ENCODE results near the gene PRKAR1B. TPM values are rescaled to one million over a fixed set of nuclear protein-coding genes. Genes with fewer than 3 reads are reported as not detected.
A peak's percentile ranks its signal among the peaks of the same experiment; 100 is the strongest.

PRKAR1B gene
- total and polyA plus RNA-seq, 7 experiments from 2014 or later, result 16.1 to 51.4 (median 28.7) TPM

GRCh38 chr7:508461-509170, 218.5 kb downstream of the PRKAR1B start:
- intact Hi-C loops (cut with micrococcal nuclease), result no loop called here
- H3K4me3 ChIP-seq (ENCODE audit: low read length), result no peak overlapping the region
- no peak for ATAC-seq
- no peaks in the 10 kb centered on the region for H3K9me3 ChIP-seq (ENCODE audit: control insufficient read depth in 2 of 3, low read length in 3 of 3)
- no peaks in the 10 kb centered on the region for H3K4me1 ChIP-seq (ENCODE audit: control insufficient read depth in 2 of 2, insufficient read depth in 2 of 2, low read length in 2 of 2)
- DNase-seq, result peak in 1 of 9 donors; percentile 3
- Mint-ChIP-seq H3K4me3 (no peak overlapping the region), H3K9me3 (no peaks in the 10 kb centered on the region), H3K27ac (peak overlapping the region in 1 of 9 donors; percentile 46), H3K36me3 (no peaks in the 10 kb centered on the region), H3K4me1 (no peaks in the 10 kb centered on the region), H3K27me3 (peaks cover 0 to 1% (median 0%) of the 10 kb centered on the region in 5 donors)
- POLR2A ChIA-PET, result no interaction called here
- H3K27ac ChIP-seq (ENCODE audit: low read depth, low read length), result no peak overlapping the region
- no peaks in the 10 kb centered on the region for H3K36me3 ChIP-seq (ENCODE audit: control insufficient read depth in 2 of 3, insufficient read depth in 3 of 3, low read length in 3 of 3)
- H3K27me3 ChIP-seq (ENCODE audit: control insufficient read depth in 2 of 2, insufficient read depth in 2 of 2, low read length in 2 of 2), result no peaks in the 10 kb centered on the region
- CTCF ChIA-PET, result no interaction called here

DNA sequence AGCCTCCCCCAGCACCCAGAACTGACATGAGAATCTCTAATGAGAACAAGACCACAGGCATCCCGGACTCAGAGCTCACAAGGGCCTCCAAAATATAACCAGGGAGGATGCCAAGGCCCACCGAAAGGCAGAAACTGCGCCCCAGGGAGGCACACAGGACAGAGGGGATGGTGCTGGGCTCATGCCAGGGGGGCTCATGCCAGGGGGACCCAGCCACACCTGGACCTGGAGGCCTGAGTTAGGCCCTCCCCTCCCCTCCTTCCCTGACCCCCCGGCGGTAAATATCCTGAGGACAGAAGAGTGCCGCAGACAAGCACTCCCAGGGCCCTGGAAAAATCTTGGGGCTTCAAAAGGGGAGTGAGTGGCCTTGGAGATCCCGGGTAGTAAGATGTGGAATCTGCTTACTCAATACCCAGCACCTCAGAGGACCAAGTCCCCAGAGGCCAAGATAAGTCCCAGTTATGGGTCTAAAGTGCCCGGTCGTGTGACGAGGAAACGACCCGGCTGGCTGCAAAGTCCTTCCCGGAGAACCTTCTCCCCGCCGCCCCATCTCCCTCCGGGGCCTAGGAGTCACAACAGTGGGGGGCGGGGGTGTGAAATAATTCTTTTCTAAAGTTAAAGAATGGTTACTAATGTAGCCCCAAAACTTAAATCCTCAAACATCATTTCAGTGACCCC, 219.3 kb downstream of the PRKAR1B start:
- Histone ChIP-seq H3K9me3 (ENCODE audit: control insufficient read depth in 2 of 3, low read length in 3 of 3) (no peaks in the 10 kb centered on the region), H3K27ac (ENCODE audit: low read depth, low read length) (no peak overlapping the region), H3K36me3 (ENCODE audit: control insufficient read depth in 2 of 3, insufficient read depth in 3 of 3, low read length in 3 of 3) (no peaks in the 10 kb centered on the region), H3K4me3 (ENCODE audit: low read length) (no peak overlapping the region), H3K27me3 (ENCODE audit: control insufficient read depth in 2 of 2, insufficient read depth in 2 of 2, low read length in 2 of 2) (no peaks in the 10 kb centered on the region), H3K4me1 (ENCODE audit: control insufficient read depth in 2 of 2, insufficient read depth in 2 of 2, low read length in 2 of 2) (no peaks in the 10 kb centered on the region)
- DNase-seq (peak in 1 of 9 donors; percentile 4), ATAC-seq (no peak)
- Mint-ChIP-seq H3K27ac (no peak overlapping the region), H3K4me1 (no peaks in the 10 kb centered on the region), H3K4me3 (no peak overlapping the region), H3K9me3 (no peaks in the 10 kb centered on the region), H3K36me3 (no peaks in the 10 kb centered on the region), H3K27me3 (no peaks in the 10 kb centered on the region)
- CTCF ChIA-PET, result no interaction called here
- POLR2A ChIA-PET, result no interaction called here
- intact Hi-C loops (cut with micrococcal nuclease), result no loop called here

GRCh38 chr7:506921-507622, 220.0 kb downstream of the PRKAR1B start:
- DNase-seq (peak in 1 of 9 donors; percentile 4), ATAC-seq (no peak)
- ChIA-PET POLR2A (no interaction called here), CTCF (no interaction called here)
- intact Hi-C loops (cut with micrococcal nuclease), result no loop called here
- Mint-ChIP-seq H3K4me1 (no peaks in the 10 kb centered on the region), H3K4me3 (no peak overlapping the region), H3K27ac (no peak overlapping the region), H3K27me3 (no peaks in the 10 kb centered on the region), H3K9me3 (no peaks in the 10 kb centered on the region), H3K36me3 (no peaks in the 10 kb centered on the region)
- Histone ChIP-seq H3K36me3 (ENCODE audit: control insufficient read depth in 2 of 3, insufficient read depth in 3 of 3, low read length in 3 of 3) (no peaks in the 10 kb centered on the region), H3K4me1 (ENCODE audit: control insufficient read depth in 2 of 2, insufficient read depth in 2 of 2, low read length in 2 of 2) (no peaks in the 10 kb centered on the region), H3K27ac (ENCODE audit: low read depth, low read length) (no peak overlapping the region), H3K27me3 (ENCODE audit: control insufficient read depth in 2 of 2, insufficient read depth in 2 of 2, low read length in 2 of 2) (no peaks in the 10 kb centered on the region), H3K9me3 (ENCODE audit: control insufficient read depth in 2 of 3, low read length in 3 of 3) (no peaks in the 10 kb centered on the region), H3K4me3 (ENCODE audit: low read length) (no peak overlapping the region)

DNA sequence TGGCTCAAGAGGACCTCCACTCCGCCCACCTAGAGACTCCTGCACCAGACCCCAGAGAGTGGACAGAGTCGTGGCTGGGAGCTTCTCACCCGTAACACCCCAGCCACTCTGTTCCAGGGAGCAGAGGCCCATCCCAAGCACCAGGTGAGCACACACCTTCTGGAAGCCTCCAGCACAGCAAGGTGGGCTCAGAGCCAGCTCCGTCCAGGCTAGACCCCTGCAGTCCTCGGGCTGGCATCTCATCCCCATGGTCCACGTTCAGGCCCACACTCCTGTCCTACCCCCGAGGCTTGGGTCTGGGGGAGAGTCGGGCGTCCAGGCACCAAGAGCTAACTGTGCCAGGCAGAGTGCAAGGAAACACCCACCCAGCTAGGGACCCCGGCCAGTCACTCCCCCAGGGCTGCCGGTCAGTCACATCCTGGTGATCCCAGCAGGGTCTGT, 220.7 kb downstream of the PRKAR1B start:
- peak in 1 of 9 donors; percentile 3 for DNase-seq

GRCh38 chr7:505171-505570, 221.9 kb downstream of the PRKAR1B start:
- H3K27ac Mint-ChIP-seq, result no peak overlapping the region
- H3K4me3 Mint-ChIP-seq, result no peak overlapping the region
- H3K27me3 Mint-ChIP-seq, result no peaks in the 10 kb centered on the region
- no peaks in the 10 kb centered on the region for H3K4me1 Mint-ChIP-seq
- Histone ChIP-seq H3K9me3 (ENCODE audit: control insufficient read depth in 2 of 3, low read length in 3 of 3) (no peaks in the 10 kb centered on the region), H3K27ac (ENCODE audit: low read depth, low read length) (no peak overlapping the region), H3K27me3 (ENCODE audit: control insufficient read depth in 2 of 2, insufficient read depth in 2 of 2, low read length in 2 of 2) (no peaks in the 10 kb centered on the region), H3K4me3 (ENCODE audit: low read length) (no peak overlapping the region), H3K4me1 (ENCODE audit: control insufficient read depth in 2 of 2, insufficient read depth in 2 of 2, low read length in 2 of 2) (no peaks in the 10 kb centered on the region), H3K36me3 (ENCODE audit: control insufficient read depth in 2 of 3, insufficient read depth in 3 of 3, low read length in 3 of 3) (no peaks in the 10 kb centered on the region)
- no peaks in the 10 kb centered on the region for H3K36me3 Mint-ChIP-seq
- DNase-seq, result peak in 1 of 9 donors; percentile 4
- POLR2A ChIA-PET, result no interaction called here
- ATAC-seq, result no peak
- H3K9me3 Mint-ChIP-seq, result no peaks in the 10 kb centered on the region
- CTCF ChIA-PET, result no interaction called here
- intact Hi-C loops (cut with micrococcal nuclease), result no loop called here

More for the DNA sequence above, 220.7 kb downstream of the PRKAR1B start:
- Histone ChIP-seq H3K4me3 (ENCODE audit: low read length) (no peak overlapping the region), H3K36me3 (ENCODE audit: control insufficient read depth in 2 of 3, insufficient read depth in 3 of 3, low read length in 3 of 3) (no peaks in the 10 kb centered on the region), H3K27ac (ENCODE audit: low read depth, low read length) (no peak overlapping the region), H3K27me3 (ENCODE audit: control insufficient read depth in 2 of 2, insufficient read depth in 2 of 2, low read length in 2 of 2) (no peaks in the 10 kb centered on the region), H3K9me3 (ENCODE audit: control insufficient read depth in 2 of 3, low read length in 3 of 3) (no peaks in the 10 kb centered on the region), H3K4me1 (ENCODE audit: control insufficient read depth in 2 of 2, insufficient read depth in 2 of 2, low read length in 2 of 2) (no peaks in the 10 kb centered on the region)
- Mint-ChIP-seq H3K27ac (no peak overlapping the region), H3K27me3 (no peaks in the 10 kb centered on the region), H3K9me3 (no peaks in the 10 kb centered on the region), H3K4me3 (no peak overlapping the region), H3K36me3 (no peaks in the 10 kb centered on the region), H3K4me1 (no peaks in the 10 kb centered on the region)
- no peak for ATAC-seq
- intact Hi-C loops (cut with micrococcal nuclease), result no loop called here
- ChIA-PET POLR2A (no interaction called here), CTCF (no interaction called here)

- intact Hi-C loops (cut with micrococcal nuclease), result no loop called here
- CTCF ChIA-PET, result no interaction called here
- no peaks in the 10 kb centered on the region for H3K36me3 Mint-ChIP-seq
- no peaks in the 10 kb centered on the region for H3K36me3 ChIP-seq (ENCODE audit: control insufficient read depth in 2 of 3, insufficient read depth in 3 of 3, low read length in 3 of 3)
- H3K4me1 Mint-ChIP-seq, result no peaks in the 10 kb centered on the region
- DNase-seq (peak in 1 of 9 donors; percentile 5), ATAC-seq (no peak)
- no peak overlapping the region for H3K4me3 Mint-ChIP-seq
- no peaks in the 10 kb centered on the region for H3K9me3 Mint-ChIP-seq
- no peaks in the 10 kb centered on the region for H3K27me3 Mint-ChIP-seq
- H3K4me1 ChIP-seq (ENCODE audit: control insufficient read depth in 2 of 2, insufficient read depth in 2 of 2, low read length in 2 of 2), result no peaks in the 10 kb centered on the region
- no peaks in the 10 kb centered on the region for H3K27me3 ChIP-seq (ENCODE audit: control insufficient read depth in 2 of 2, insufficient read depth in 2 of 2, low read length in 2 of 2)
- H3K4me3 ChIP-seq (ENCODE audit: low read length), result no peak overlapping the region
- POLR2A ChIA-PET, result no interaction called here
- H3K27ac ChIP-seq (ENCODE audit: low read depth, low read length), result no peak overlapping the region
- H3K27ac Mint-ChIP-seq, result no peak overlapping the region
- no peaks in the 10 kb centered on the region for H3K9me3 ChIP-seq (ENCODE audit: control insufficient read depth in 2 of 3, low read length in 3 of 3)
These were observed 222.6 kb downstream of the PRKAR1B start for GRCh38 chr7:504221-505111.

All from naive thymus-derived CD4-positive, alpha-beta T cell (primary cell).